Measurements from ENCODE around the gene CERS1. TPM values are rescaled to one million over a fixed set of nuclear protein-coding genes. Genes with fewer than 3 reads are reported as not detected.

The CERS1 gene
- total and polyA plus RNA-seq, 10 of the 15 experiments (the other 5 are each of a cell fraction or from before 2014, with no cell fraction given): 0.19 TPM; not detected in 9

DNA sequence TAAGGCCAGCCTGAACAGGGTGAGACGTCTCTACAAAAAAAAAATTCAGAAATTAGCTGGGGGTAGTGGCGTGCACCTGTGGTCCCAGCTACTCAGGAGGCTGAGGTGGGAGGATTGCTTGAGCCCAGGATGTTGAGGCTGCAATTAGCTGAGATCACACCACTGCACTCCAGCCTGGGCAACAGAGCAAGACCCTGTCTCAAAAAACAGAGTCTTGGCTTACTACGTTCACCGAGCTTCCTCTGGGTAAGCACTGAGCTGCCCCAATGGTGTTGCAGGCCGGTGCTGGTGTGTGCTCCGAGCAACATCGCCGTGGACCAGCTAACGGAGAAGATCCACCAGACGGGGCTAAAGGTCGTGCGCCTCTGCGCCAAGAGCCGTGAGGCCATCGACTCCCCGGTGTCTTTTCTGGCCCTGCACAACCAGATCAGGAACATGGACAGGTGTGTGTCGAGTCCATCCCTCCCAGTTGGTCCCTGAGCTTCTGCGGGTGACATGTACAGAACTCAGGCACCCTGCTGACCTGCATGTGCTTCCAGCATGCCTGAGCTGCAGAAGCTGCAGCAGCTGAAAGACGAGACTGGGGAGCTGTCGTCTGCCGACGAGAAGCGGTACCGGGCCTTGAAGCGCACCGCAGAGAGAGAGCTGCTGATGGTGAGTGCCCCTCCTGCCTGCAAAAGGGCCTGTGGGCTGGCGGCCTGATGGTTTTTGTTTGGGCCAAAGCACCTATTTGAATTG is 40.1 kb downstream of the CERS1 start:
- POLR2A ChIA-PET: interaction anchor here (0.8 kb wide), 1 partner anchor 9 kb away, joined by 3 read pairs; no protein-coding TSS in a partner anchor
- Histone ChIP-seq H3K4me1 (ENCODE audit: control insufficient read depth, insufficient read depth, low read length) (peaks cover 10% of the 10 kb centered on the region), H2AFZ (ENCODE audit: control insufficient read depth, low read depth, low read length) (no peak overlapping the region), H3K36me3 (ENCODE audit: control insufficient read depth in 2 of 2, insufficient read depth in 2 of 2, low read length in 1 of 2) (peaks cover 35 to 90% of the 10 kb centered on the region in 2 experiments), H3K79me2 (ENCODE audit: control insufficient read depth, insufficient read depth, low read length) (no peaks in the 10 kb centered on the region), H3K9ac (ENCODE audit: control insufficient read depth, insufficient read depth, low read length) (no peak overlapping the region), H3K9me3 (replicated peaks; ENCODE audit: control insufficient read depth, insufficient read depth, low read length) (no peaks in the 10 kb centered on the region), H3K4me3 (no peak overlapping the region), H4K20me1 (ENCODE audit: control insufficient read depth, insufficient read depth) (peaks cover 6% of the 10 kb centered on the region; the same call in 1 of the 2 replicates), H3K4me2 (ENCODE audit: control insufficient read depth, insufficient read depth) (no peak overlapping the region), H3K27ac (ENCODE audit: control insufficient read depth, insufficient read depth) (no peak overlapping the region), H3K27me3 (replicated peaks in 1 of 2; ENCODE audit: control insufficient read depth in 2 of 2, insufficient read depth in 2 of 2, low read length in 1 of 2) (no peaks in the 10 kb centered on the region)
- ATAC-seq: no peak
- RAD21 ChIA-PET (ENCODE audit: unreplicated experiment): interaction anchor here (1.0 kb wide), 1 partner anchor 9 kb away, joined by 7 read pairs; no protein-coding TSS in a partner anchor
- BruUV-seq (replicated peaks): no TSS peak
- in situ Hi-C loops (cut with MboI): loop anchor here (25.0 kb wide), 1 partner anchor 394 kb away; no protein-coding TSS in a partner anchor
- intact Hi-C loops (cut with micrococcal nuclease; ENCODE audit: unreplicated experiment): no loop called here
- 0 out of 2 replicates have a peak, but pooled peaks have one; percentile 37 for TF ChIP-seq POLR2A (IDR thresholded peaks at IDR 0.05; ENCODE audit: low read depth, low read length)
- no peak for TF ChIP-seq SUPT20H (IDR thresholded peaks at IDR 0.05; ENCODE audit: borderline replicate concordance, control insufficient read depth, low read depth, low read length)
- SMC1A ChIA-PET (ENCODE audit: uncharacterized antibody, unreplicated experiment): interaction anchor here (0.7 to 1.1 kb wide), 2 partner anchors 9 to 82 kb away, joined by 3 read pairs; no protein-coding TSS in a partner anchor
- no peak for DNase-seq (ENCODE audit: low read depth, low spot score)
- CTCF ChIA-PET: interaction anchor here (0.8 to 1.7 kb wide), 4 partner anchors 8 to 15 kb away, joined by 3 read pairs; no protein-coding TSS in a partner anchor
- no peak for FAIRE-seq
- WGBS (ENCODE audit: insufficient coverage, insufficient replicate concordance, low lambda C conversion rate, missing lambda C conversion rate): 95% methylated on average over 27 of the region's 27 CpGs

DNA sequence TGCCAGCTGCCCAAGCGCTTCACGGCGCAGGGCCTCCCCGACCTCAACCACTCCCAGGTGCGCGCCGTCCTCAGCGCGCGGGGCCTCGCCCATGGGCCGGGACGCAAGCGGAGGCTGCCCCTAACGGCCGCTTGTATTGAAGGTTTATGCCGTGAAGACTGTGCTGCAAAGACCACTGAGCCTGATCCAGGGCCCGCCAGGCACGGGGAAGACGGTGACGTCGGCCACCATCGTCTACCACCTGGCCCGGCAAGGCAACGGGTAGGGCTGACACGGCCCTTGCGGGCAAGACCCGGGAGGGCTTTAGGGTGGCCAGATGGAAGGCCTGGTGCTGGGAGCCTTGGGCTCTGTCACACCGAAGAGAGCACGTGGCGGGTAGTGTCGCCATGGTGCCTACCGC is 41.0 kb downstream of the CERS1 start:
- peaks cover 1% of the 10 kb centered on the region; the same call in 1 of the 2 replicates for H3K79me2 ChIP-seq (ENCODE audit: control insufficient read depth, insufficient read depth, low read length)
- ChIA-PET RAD21 (ENCODE audit: unreplicated experiment) (no interaction called here), CTCF (no interaction called here), POLR2A (no interaction called here), SMC1A (ENCODE audit: uncharacterized antibody, unreplicated experiment) (interaction anchor here (1.1 kb wide), 1 partner anchor 8 kb away, joined by 3 read pairs; no protein-coding TSS in a partner anchor)
- no peak overlapping the region for H3K27ac ChIP-seq (ENCODE audit: control insufficient read depth, insufficient read depth)
- H3K36me3 ChIP-seq (ENCODE audit: control insufficient read depth in 2 of 2, insufficient read depth in 2 of 2, low read length in 1 of 2): peaks cover 27 to 89% of the 10 kb centered on the region in 2 experiments
- no peak overlapping the region for H3K4me3 ChIP-seq
- intact Hi-C loops (cut with micrococcal nuclease; ENCODE audit: unreplicated experiment) (no loop called here), in situ Hi-C loops (cut with MboI) (loop anchor here (25.0 kb wide), 1 partner anchor 393 kb away; no protein-coding TSS in a partner anchor)
- H3K4me1 ChIP-seq (ENCODE audit: control insufficient read depth, insufficient read depth, low read length): peaks cover 4% of the 10 kb centered on the region
- H3K9me3 ChIP-seq (replicated peaks; ENCODE audit: control insufficient read depth, insufficient read depth, low read length): no peaks in the 10 kb centered on the region
- H2AFZ ChIP-seq (ENCODE audit: control insufficient read depth, low read depth, low read length): no peak overlapping the region
- H3K9ac ChIP-seq (ENCODE audit: control insufficient read depth, insufficient read depth, low read length): no peak overlapping the region
- FAIRE-seq (no peak), DNase-seq (ENCODE audit: low read depth, low spot score) (no peak), ATAC-seq (no peak)
- no TSS peak for BruUV-seq (replicated peaks)
- H3K4me2 ChIP-seq (ENCODE audit: control insufficient read depth, insufficient read depth): no peak overlapping the region
- 95% methylated on average over 26 of the region's 33 CpGs for WGBS (ENCODE audit: insufficient coverage, insufficient replicate concordance, low lambda C conversion rate, missing lambda C conversion rate)
- peak; percentile 40; the same call in 1 of the 2 replicates for TF ChIP-seq POLR2A (IDR thresholded peaks at IDR 0.05; ENCODE audit: low read depth, low read length)
- TF ChIP-seq CBFB (IDR thresholded peaks at IDR 0.05; ENCODE audit: low read depth): no peak
- H4K20me1 ChIP-seq (ENCODE audit: control insufficient read depth, insufficient read depth): peaks cover 3% of the 10 kb centered on the region; the same call in 1 of the 2 replicates
- H3K27me3 ChIP-seq (replicated peaks in 1 of 2; ENCODE audit: control insufficient read depth in 2 of 2, insufficient read depth in 2 of 2, low read length in 1 of 2): no peaks in the 10 kb centered on the region
